Stimulated activated CD8-positive, alpha-beta memory T cell treated with anti-CD3 and anti-CD28 coated beads, Interleukin-15, amount 100 ng/mL, for 48 hours (primary cell): Measurements from ENCODE around the gene ITPK1.

ENCODE experiments used
- DNase-seq, 2 donors: peaks; one replicate each; pipeline ENCODE4 v3.0.0-alpha.2; 2020; ENCODE audit warnings: low read depth in 2 of 2

The ITPK1 gene

DNA sequence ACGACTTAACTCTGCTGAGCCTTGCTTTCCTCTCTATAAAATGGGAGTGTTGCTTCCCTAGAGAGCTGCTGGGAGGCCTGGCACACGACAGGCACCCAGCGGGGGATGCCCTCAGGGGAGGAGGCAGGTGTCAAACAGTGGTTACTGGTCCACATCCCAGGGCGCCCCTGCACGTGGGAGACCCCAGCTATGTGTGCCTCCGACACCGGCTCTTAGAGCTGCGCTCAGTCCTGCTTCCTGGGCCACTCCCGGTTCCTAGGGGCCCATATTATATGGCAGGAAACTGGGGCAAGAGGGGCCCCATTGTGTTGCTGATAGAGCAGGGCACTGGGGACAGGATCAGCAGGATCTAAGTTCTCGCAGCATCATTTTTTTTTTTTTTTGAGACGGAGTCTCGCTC lies 145.5 kb downstream of the ITPK1 start:
- no peak for DNase-seq

DNA sequence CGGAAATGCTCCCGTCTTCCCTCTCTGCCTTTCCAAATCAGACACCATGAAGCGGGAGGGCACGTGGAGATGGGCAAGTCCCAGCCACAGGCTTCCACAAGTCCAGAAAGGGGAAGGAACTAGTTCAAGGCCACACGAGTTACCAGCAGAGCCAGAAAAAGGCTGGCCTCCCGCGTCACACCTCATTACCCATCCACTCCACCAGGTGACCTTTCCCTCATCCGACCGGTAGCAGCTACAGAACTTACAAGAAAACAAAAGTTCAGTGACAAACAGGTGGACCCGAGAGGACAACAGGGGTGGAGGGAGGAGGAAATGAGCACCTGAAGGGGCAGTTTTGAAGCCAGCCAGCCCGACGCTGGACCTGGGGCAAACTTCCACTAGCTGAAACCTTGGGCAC lies 145.9 kb downstream of the ITPK1 start:
- DNase-seq = no peak

DNA sequence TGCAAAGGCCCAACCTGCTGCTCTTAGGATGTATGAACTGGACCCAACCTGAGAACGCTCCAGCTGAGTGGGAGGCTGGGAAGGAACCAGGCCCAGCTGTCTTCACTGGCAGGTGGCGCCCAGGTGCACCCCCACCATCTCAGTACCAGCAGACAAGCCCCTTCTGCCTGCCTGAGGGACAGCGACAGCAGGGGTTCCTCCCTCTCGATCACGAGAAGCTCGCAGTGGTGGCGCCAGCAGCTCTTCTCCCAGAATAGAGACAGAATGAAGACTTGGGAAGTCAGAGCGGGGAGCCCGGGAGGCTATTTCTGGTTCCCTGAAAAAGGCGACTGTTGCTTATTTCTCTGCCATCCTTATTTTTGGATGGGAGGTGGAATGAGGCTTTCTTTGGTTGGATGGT lies 146.3 kb downstream of the ITPK1 start:
- no peak for DNase-seq

DNA sequence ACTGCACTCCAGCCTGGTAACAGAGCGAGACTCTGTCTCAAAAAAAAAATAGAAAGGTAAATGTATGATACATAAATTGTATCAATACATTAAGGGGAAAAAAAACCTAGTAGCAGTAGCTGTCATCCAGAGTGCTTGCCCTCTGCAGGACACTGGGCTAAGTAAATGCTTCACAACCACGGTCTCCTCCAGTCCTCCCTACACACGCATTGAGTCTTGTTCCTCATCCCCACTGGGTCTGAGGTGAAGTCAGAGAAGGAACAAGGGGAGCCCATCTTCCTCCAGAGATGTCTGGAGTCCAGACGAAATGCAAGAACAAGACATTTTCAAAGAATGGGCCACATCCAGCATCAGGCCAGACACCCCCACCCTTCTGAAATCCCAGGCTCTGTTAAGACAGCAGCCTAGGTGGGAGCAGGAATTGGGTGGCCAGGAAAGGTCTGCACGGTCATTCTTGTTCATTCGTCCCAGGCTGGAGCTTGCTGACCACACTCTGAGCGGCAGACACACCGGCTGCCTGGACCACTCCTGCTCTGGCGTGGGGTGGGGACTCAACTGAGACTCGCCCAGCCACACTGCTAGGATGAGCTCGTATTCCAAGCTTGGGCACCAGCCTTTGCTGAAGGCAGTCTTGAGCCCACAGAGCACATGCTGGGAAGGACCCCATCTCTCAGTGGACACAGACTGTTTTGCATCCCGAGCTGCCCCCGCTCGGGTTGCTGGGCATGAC lies 147.3 kb downstream of the ITPK1 start:
- no peak for DNase-seq

DNA sequence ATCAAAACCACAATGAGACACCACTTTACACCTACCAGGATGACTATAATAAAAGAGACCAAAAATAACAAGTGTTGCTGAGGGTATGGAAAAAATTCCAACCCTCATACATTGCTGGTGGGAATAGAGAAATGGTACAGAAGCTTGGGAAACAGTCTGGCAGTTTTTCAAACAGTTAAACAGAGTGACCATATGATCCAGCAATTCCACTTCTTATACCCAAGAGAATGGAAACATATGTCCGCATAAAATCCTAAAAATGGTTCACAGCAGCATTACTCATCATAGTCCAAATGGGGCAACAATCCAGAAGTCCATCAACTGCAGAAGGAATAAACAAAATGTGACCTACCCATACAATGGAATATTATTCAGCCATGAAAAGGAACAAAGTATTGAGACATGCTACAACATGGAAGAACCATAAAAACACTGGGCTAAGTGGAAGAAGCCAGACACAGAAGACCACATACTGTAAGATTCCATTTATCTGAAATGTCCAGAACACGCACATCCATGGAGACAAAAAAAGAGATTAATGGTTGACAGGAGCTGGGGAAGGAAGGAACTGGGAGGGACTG lies 148.3 kb downstream of the ITPK1 start:
- no peak for DNase-seq

DNA sequence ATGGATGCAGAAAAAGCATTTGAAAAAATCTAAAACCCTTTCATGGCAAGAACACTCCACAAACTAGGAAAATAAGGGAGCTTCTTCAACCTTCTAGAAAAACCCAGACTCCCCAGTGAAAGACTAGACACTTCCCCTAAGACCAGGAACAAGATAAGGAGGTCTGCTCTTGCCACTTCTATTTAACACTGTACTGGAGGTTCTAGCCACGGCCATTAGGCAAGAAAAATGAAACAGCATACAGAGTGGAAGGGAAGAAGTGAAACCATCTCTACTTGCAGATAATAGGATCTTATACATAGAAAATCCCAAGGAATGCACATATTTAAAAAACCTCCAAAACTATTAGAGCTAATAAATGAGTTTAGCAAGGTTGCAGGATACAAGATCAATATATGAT lies 150.4 kb downstream of the ITPK1 start:
- DNase-seq = no peak

DNA sequence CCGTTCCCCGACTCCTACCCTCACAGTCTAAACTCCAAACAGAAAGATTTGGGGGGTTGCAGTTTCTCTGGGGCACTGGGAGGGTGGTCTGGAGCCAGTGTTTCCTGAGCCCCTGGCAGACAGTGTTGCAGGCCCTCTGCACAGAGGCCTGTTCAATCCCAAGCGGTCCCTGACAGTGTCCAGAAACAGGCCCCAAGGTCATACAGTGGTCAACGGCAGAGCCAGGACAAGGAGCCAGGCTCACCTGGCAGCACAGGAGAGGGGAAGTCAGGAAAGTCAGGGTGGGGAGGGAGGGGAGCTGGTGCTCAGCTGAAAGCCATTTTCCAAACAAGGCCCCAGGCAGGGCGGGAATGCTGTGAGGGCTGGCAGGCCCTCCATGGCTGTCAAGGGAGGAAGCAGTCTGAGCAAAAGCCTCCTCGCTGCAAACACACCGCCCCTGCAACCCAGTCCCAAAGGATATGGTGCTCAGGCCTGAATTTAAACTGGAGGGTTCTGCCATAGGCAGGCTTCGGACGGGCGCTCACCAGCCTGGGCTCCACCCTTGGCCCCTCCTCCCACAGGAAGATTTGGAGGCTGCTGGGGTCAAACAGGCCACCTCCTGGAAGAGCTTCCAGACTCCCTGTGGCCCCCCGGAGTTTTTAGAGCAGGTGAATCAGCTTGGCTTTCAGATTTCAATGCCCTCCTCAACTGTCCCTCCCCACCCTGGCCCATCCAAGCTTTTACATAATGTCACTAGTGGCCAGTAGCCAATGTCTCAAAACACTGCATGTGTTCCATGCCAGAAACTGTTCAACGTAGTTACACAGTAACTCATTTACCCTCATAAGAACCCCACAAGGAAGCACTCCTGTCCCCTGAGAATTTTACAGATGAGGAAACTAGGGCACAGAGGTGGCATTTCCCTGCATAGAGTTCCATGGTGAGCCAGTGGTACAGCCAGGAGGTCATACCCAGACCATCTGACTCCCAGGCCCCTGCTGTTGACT lies 151.3 kb downstream of the ITPK1 start:
- DNase-seq = no peak

GRCh38 chr14:92963301-92964123 lies 152.2 kb downstream of the ITPK1 start:
- no peak for DNase-seq

DNA sequence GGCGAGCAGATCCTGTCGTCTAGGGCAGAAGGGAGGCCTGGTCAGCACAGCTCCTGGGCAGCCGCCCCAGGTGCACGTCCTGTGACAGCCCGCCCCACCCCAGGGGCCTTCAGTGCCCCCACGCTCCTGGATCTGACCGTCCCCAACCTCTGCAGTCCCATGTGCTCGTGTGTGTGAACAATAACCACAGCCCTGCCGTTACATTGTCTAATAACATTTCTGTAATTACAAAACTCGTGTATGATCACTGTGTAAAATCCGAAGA lies 153.0 kb downstream of the ITPK1 start:
- no peak for DNase-seq

DNA sequence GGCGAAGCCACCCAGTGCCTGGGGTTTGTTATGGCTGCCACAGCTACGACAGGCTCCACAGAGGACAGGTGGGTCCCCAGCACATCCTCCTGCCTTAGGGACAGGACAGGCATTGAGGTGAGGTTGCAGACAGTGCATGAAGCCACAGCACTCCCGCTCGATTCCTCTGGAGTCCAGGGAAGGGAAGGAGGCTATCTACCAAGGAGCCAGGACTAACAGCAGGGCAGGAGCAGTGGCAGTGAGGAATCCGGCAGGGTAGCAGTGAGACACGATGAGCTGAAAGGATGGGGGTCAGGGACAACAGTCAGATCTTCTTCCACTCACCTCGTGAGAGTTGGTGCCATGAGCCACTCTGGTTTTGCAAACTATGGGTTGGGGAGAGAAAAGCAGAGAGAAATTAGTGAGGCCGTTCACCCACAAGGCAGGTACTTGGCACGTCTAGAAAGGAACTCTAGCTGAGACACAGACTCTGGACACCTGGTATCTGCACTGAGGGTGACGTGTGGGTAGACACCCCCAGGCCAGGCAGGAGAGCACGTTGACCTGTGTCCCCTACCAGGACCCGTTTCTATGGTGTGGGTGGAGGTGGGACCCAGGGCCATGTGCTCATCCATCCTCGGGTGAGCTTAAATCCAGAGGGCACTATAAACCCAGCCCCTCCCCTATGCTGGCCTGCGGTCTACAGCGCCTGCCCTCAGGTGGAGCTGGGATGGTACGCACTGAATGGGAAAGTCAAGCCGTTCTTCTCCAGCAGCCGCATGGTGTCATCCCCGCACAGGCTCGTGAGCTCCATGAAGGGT lies 153.5 kb downstream of the ITPK1 start:
- no peak for DNase-seq

- no peak for DNase-seq
These were observed 154.2 kb downstream of the ITPK1 start for GRCh38 chr14:92961567-92961855.

DNA sequence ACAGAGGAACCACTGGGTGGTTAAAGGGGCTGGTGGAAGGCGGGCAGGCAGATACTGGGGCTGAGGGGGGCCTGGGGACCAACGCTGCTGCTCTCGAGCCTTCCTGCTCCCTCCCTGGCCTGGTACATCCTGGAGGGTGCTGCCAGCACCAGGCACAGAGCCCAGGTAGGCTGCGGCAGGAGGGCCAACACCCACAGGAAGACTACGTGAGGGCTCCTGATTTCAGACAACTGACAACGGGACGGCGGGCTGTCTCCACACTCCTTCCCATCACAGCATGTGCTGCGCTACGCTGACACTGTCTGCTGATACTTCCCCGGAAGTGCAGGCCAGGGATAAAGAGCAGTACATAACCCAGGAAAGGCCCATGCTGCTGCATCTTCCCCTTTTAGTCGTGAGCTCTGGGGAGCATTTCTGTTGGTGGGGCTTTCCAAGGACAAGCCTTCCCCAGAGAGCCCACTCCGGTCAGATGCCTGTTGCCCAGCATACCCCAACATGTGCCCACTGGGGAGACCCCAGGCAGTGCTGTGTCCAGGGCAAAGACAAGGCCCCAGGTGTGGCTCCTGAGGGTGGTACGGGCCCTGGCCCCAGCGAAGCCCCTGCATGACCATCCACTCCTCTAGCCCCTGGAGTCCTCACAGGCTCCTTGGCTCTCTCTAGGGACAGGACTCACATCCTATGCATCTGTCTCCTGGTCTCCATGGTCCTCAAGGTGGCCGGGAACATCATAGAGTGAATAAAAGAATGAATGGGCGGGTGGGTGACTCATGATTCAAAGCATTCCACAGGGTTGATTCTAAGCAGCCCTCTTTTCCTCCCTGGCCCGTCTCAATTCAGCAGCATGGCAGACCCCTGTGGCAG lies 154.8 kb downstream of the ITPK1 start:
- no peak for DNase-seq

- DNase-seq = no peak
These were observed 155.7 kb downstream of the ITPK1 start for GRCh38 chr14:92959761-92960680.

DNA sequence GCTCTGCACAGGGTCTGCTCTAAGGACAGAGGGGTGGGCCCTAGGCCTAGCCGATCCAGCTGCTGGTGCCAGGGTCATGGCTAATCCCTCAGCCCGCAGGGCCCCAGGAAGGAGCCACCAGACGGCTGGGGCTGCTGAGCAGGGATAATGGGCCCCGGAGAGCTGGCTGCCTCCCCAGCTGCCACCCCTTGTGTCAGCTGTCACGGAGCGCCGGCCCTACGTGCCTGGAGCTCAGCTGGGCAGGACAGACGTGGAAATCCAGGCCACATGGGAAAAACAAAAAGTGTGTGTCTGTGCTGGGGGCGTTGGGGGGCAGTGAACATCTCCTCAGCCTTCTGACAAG lies 156.6 kb downstream of the ITPK1 start:
- no peak for DNase-seq

- no peak for DNase-seq
These were observed 157.1 kb downstream of the ITPK1 start for GRCh38 chr14:92958373-92959188.

GRCh38 chr14:92956961-92957360 lies 158.8 kb downstream of the ITPK1 start:
- DNase-seq = no peak

DNA sequence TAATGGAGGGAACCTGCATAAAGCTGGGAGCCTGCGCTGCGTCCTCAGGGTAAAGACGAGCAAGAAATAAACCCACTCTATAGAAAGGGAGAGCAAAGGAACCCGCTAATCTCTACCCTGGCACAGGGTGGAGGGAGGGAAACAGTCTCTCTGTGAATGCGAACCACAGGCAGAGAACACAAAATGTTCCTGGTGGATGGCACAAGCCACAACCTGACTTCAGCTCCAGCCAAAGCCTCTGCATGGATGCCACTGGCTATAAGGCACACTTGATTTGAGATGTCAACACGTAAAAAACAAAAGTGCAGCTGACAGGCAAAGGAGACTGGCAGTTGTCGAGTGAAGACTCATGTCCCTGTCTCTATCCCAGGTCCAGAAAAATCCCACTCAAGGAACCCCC lies 160.3 kb downstream of the ITPK1 start:
- DNase-seq = no peak

GRCh38 chr14:92954933-92955332 lies 160.8 kb downstream of the ITPK1 start:
- DNase-seq = no peak

GRCh38 chr14:92953526-92953925 lies 162.2 kb downstream of the ITPK1 start:
- no peak for DNase-seq
